HL-60 (cell line): ENCODE data around the gene DHRSX.
"Not testable (repeated sequence)": the region's sequence is repeated elsewhere in the genome, so short reads cannot be mapped to it uniquely, and the experiment has no call there.

ENCODE experiments used
- DNase-seq, 2 experiments: peaks; one replicate each; pipeline ENCODE4 v3.0.0-alpha.2; 2010 to 2020; ENCODE audit warnings: low read depth in 1 of 2, low spot score in 1 of 2
- H3K27ac ChIP-seq: fragments of 250-450 bp; sonication (Bioruptor Pico); replicated peaks from 2 replicates; pipeline ENCODE4 v1.5.1; 2020; ENCODE audit warnings: mild to moderate bottlenecking, moderate library complexity
- H3K27me3 ChIP-seq: fragments of 250-450 bp; sonication (Bioruptor Pico); 2 replicates; pipeline ENCODE4 v1.5.1; 2021; ENCODE audit warnings: mild to moderate bottlenecking, moderate library complexity; ENCODE audit not compliant: insufficient read depth, poor library complexity, severe bottlenecking
- H3K4me3 ChIP-seq: replicated peaks from 2 replicates; pipeline ENCODE4 v1.5.1; 2011; ENCODE audit warnings: mild to moderate bottlenecking, control low read depth, low read length; ENCODE audit not compliant: insufficient read depth
- GABPA ChIP-seq: IDR thresholded peaks from 2 replicates; pipeline ENCODE4 v1.6.1; 2012; ENCODE audit warnings: low read depth
- POLR2AphosphoS5 ChIP-seq: IDR thresholded peaks from 2 replicates; pipeline ENCODE4 v1.6.1; 2012; ENCODE audit warnings: low read depth
- SPI1 ChIP-seq: IDR thresholded peaks from 2 replicates; pipeline ENCODE4 v1.6.1; 2012; ENCODE audit warnings: low read depth, mild to moderate bottlenecking, borderline replicate concordance
- TF ChIP-seq, protein P1 (sequence below): IDR thresholded peaks from 2 replicates; pipeline ENCODE4 v1.6.1; 2012; ENCODE audit warnings: low read depth; ENCODE audit not compliant: insufficient replicate concordance
- TF ChIP-seq, protein P2 (sequence below): IDR thresholded peaks from one replicate; pipeline ENCODE4 v1.5.1; 2011; ENCODE audit warnings: low read length, control low read depth, inconsistent platforms; ENCODE audit not compliant: insufficient read depth

DHRSX gene

DNA sequence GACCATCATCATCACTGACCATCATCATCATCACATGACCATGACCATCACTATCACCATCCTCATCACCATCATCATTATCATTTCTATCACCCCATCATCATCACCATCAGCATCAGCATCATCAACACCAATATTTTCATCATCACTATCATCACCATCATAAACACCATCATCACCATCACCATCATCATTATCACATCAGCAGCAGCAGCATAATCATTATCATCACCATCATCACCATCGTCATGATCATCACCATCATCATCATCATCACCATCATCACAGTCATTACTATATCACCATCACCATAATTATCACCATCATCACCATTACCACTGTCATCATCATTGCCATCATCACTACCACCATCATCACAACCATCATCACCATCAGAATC lies 117.6 kb downstream of the DHRSX start:
- Histone ChIP-seq H3K4me3 (no peak overlapping the region), H3K27ac (no peak overlapping the region), H3K27me3 (no peaks in the 10 kb centered on the region)
- DNase-seq: no peak
- no peak for TF ChIP-seq GABPA
- no peak for TF ChIP-seq SPI1
- TF ChIP-seq, protein P1, sequence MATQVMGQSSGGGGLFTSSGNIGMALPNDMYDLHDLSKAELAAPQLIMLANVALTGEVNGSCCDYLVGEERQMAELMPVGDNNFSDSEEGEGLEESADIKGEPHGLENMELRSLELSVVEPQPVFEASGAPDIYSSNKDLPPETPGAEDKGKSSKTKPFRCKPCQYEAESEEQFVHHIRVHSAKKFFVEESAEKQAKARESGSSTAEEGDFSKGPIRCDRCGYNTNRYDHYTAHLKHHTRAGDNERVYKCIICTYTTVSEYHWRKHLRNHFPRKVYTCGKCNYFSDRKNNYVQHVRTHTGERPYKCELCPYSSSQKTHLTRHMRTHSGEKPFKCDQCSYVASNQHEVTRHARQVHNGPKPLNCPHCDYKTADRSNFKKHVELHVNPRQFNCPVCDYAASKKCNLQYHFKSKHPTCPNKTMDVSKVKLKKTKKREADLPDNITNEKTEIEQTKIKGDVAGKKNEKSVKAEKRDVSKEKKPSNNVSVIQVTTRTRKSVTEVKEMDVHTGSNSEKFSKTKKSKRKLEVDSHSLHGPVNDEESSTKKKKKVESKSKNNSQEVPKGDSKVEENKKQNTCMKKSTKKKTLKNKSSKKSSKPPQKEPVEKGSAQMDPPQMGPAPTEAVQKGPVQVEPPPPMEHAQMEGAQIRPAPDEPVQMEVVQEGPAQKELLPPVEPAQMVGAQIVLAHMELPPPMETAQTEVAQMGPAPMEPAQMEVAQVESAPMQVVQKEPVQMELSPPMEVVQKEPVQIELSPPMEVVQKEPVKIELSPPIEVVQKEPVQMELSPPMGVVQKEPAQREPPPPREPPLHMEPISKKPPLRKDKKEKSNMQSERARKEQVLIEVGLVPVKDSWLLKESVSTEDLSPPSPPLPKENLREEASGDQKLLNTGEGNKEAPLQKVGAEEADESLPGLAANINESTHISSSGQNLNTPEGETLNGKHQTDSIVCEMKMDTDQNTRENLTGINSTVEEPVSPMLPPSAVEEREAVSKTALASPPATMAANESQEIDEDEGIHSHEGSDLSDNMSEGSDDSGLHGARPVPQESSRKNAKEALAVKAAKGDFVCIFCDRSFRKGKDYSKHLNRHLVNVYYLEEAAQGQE: no peak
- TF ChIP-seq, protein P2, sequence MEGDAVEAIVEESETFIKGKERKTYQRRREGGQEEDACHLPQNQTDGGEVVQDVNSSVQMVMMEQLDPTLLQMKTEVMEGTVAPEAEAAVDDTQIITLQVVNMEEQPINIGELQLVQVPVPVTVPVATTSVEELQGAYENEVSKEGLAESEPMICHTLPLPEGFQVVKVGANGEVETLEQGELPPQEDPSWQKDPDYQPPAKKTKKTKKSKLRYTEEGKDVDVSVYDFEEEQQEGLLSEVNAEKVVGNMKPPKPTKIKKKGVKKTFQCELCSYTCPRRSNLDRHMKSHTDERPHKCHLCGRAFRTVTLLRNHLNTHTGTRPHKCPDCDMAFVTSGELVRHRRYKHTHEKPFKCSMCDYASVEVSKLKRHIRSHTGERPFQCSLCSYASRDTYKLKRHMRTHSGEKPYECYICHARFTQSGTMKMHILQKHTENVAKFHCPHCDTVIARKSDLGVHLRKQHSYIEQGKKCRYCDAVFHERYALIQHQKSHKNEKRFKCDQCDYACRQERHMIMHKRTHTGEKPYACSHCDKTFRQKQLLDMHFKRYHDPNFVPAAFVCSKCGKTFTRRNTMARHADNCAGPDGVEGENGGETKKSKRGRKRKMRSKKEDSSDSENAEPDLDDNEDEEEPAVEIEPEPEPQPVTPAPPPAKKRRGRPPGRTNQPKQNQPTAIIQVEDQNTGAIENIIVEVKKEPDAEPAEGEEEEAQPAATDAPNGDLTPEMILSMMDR: no peak
- TF ChIP-seq POLR2AphosphoS5: no peak

DNA sequence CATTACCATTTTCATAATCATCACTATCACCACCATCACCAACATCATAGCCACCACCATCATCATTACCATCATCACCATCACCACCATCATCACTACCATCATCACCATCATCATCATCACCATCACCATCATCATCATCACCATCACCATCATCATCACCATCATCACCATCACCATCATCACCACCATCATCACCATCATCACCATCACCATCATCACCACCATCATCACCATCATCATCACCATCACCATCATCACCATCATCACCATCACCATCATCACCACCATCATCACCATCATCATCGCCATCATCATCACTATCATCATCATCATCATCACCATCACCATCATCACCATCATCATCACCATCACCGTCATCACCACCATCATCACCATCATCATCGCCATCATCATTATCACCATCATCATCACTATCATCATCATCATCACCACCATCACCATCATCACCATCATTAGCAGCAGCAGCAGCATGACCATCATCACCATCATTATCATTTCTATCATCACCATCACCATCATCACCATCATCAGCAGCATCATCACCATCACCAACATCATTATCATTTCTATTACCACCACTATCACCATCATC lies 118.2 kb downstream of the DHRSX start:
- not testable (repeated sequence) for H3K27ac ChIP-seq, DNase-seq, H3K27me3 ChIP-seq, H3K4me3 ChIP-seq

DNA sequence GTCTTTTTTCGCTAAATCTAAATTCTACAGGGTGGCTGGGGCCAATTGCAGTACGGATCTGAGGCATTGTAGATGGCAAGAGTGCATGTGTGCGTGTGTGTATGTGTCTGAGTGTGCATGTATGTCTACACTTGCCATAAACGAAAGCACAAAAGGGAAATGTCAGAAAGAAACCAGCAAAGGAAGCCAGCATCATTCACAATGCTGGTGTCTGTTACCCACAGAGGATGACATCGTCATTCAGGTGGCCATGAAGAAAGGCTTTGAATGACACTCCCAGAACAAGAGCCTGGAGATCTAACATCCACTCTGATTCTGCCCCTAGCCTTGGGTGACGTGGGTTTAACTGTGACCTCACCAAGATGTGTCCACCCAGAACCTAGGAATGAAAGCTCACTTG lies 124.6 kb downstream of the DHRSX start:
- no peak overlapping the region for H3K27ac ChIP-seq

DNA sequence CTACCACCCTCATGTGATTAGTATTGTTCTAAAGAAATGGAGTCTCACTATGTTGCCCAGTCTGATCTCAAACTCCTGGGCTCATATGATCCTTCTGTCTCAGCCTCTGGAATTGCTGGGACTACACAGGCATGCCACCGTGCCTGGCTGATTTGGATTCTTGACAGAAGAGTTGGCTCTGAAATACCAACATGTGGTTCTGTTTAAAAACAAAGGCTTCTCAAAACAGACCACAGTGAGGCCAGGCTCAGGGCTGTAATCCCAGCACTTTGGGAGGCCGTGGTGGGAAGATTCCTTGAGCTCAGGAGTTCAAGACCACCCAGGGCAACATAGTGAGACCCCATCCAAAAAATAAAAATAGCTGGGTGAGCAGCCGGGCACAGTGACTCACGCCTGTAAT lies 126.7 kb downstream of the DHRSX start:
- no peak overlapping the region for H3K27ac ChIP-seq
- no peak overlapping the region for H3K4me3 ChIP-seq
- no peak for TF ChIP-seq SPI1
- TF ChIP-seq, protein P2: no peak
- TF ChIP-seq, protein P1: no peak
- no peak for TF ChIP-seq POLR2AphosphoS5
- no peak for TF ChIP-seq GABPA
- no peaks in the 10 kb centered on the region for H3K27me3 ChIP-seq
- DNase-seq: no peak

More for the DNA sequence above, 124.6 kb downstream of the DHRSX start:
- no peaks in the 10 kb centered on the region for H3K27me3 ChIP-seq
- no peak for TF ChIP-seq SPI1
- TF ChIP-seq, protein P2: no peak
- no peak for TF ChIP-seq POLR2AphosphoS5
- TF ChIP-seq GABPA: no peak
- TF ChIP-seq, protein P1: no peak
- H3K4me3 ChIP-seq: no peak overlapping the region
- DNase-seq: no peak
